HL-60 (cell line): Measurements from ENCODE around the gene GPR78.

Source experiments
- DNase-seq, 2 experiments: peaks; one replicate each; pipeline ENCODE4 v3.0.0-alpha.2; 2010 to 2020; ENCODE audit warnings: low read depth in 1 of 2, low spot score in 1 of 2
- H3K27ac ChIP-seq: fragments of 250-450 bp; sonication (Bioruptor Pico); replicated peaks from 2 replicates; pipeline ENCODE4 v1.5.1; 2020; ENCODE audit warnings: mild to moderate bottlenecking, moderate library complexity
- H3K27me3 ChIP-seq: fragments of 250-450 bp; sonication (Bioruptor Pico); 2 replicates; pipeline ENCODE4 v1.5.1; 2021; ENCODE audit warnings: mild to moderate bottlenecking, moderate library complexity; ENCODE audit not compliant: insufficient read depth, poor library complexity, severe bottlenecking
- H3K4me3 ChIP-seq: replicated peaks from 2 replicates; pipeline ENCODE4 v1.5.1; 2011; ENCODE audit warnings: mild to moderate bottlenecking, control low read depth, low read length; ENCODE audit not compliant: insufficient read depth
- CTCF ChIP-seq: IDR thresholded peaks from one replicate; pipeline ENCODE4 v1.5.1; 2011; ENCODE audit warnings: low read length, control low read depth, inconsistent platforms; ENCODE audit not compliant: insufficient read depth
- GABPA ChIP-seq: IDR thresholded peaks from 2 replicates; pipeline ENCODE4 v1.6.1; 2012; ENCODE audit warnings: low read depth
- POLR2AphosphoS5 ChIP-seq: IDR thresholded peaks from 2 replicates; pipeline ENCODE4 v1.6.1; 2012; ENCODE audit warnings: low read depth
- REST ChIP-seq: IDR thresholded peaks from 2 replicates; pipeline ENCODE4 v1.6.1; 2012; ENCODE audit warnings: low read depth; ENCODE audit not compliant: insufficient replicate concordance
- SPI1 ChIP-seq: IDR thresholded peaks from 2 replicates; pipeline ENCODE4 v1.6.1; 2012; ENCODE audit warnings: low read depth, mild to moderate bottlenecking, borderline replicate concordance

Gene GPR78

GRCh38 chr4:8592366-8593263 lies 12.4 kb downstream of the GPR78 start, which contains the start of gene CPZ:
Gene CPZ (plus strand): TSS chr4:8592765. CDS start chr4:8592834, 69 bp downstream.
- no peak within 1 kb of the TSS for H3K4me3 ChIP-seq
- no peak for DNase-seq
- no peak within 1 kb of the TSS for H3K27ac ChIP-seq
- TF ChIP-seq GABPA (no peak), SPI1 (no peak), CTCF (no peak), REST (no peak), POLR2AphosphoS5 (no peak)
- H3K27me3 ChIP-seq: peaks cover 25% of the 10 kb centered on the region

GRCh38 chr4:8593264-8594096 lies 13.3 kb downstream of the GPR78 start:
- TF ChIP-seq REST (no peak), SPI1 (no peak), CTCF (no peak), POLR2AphosphoS5 (no peak), GABPA (no peak)
- no peak overlapping the region for H3K4me3 ChIP-seq
- no peak for DNase-seq
- no peak overlapping the region for H3K27ac ChIP-seq
- H3K27me3 ChIP-seq: peaks cover 25% of the 10 kb centered on the region

- peaks cover 25% of the 10 kb centered on the region for H3K27me3 ChIP-seq
- peak; percentile 18 to 47 for DNase-seq
- TF ChIP-seq REST (peak; percentile 67), CTCF (peak; percentile 10), SPI1 (no peak), POLR2AphosphoS5 (no peak), GABPA (no peak)
- no peak overlapping the region for H3K4me3 ChIP-seq
- no peak overlapping the region for H3K27ac ChIP-seq
Measured at GRCh38 chr4:8594097-8595038, 14.2 kb downstream of the GPR78 start.
